Hepatic stellate cell (primary cell): Measurements from ENCODE around the gene MFSD12.

ENCODE experiments used
- DNase-seq: peaks from one replicate; pipeline ENCODE4 v3.0.0; 2011; ENCODE audit warnings: low spot score

The MFSD12 gene

GRCh38 chr19:3557461-3558248 lies at the start of gene MFSD12:
Gene MFSD12, minus strand, starts transcription at chr19:3557586. Its CDS starts 183 bp downstream, at chr19:3557403.
- peak; percentile 100 for DNase-seq

GRCh38 chr19:3606690-3607289 lies 49.4 kb upstream of the MFSD12 start, which contains the start of gene TBXA2R:
Gene TBXA2R, minus strand, starts transcription at chr19:3606875. Its CDS starts 6,241 bp downstream, at chr19:3600634.
- peak; percentile 90 for DNase-seq

- no peak for DNase-seq
Measured at GRCh38 chr19:3606174-3606689, 48.8 kb upstream of the MFSD12 start.

GRCh38 chr19:3605770-3606169 lies 48.4 kb upstream of the MFSD12 start:
- DNase-seq: no peak

GRCh38 chr19:3605361-3605760 lies 48.0 kb upstream of the MFSD12 start:
- no peak for DNase-seq

- no peak for DNase-seq
Measured at GRCh38 chr19:3604987-3605343, 47.6 kb upstream of the MFSD12 start.

- no peak for DNase-seq
Measured at GRCh38 chr19:3604227-3604986, 47.0 kb upstream of the MFSD12 start.

- peak; percentile 93 for DNase-seq
Measured at GRCh38 chr19:3603121-3603811, 45.9 kb upstream of the MFSD12 start.

- DNase-seq: no peak
Measured at GRCh38 chr19:3601021-3601420, 43.6 kb upstream of the MFSD12 start.

GRCh38 chr19:3599776-3600187 lies 42.4 kb upstream of the MFSD12 start:
- DNase-seq: no peak

GRCh38 chr19:3595521-3596061 lies 38.2 kb upstream of the MFSD12 start:
- no peak for DNase-seq

GRCh38 chr19:3593156-3593555 lies 35.8 kb upstream of the MFSD12 start:
- no peak for DNase-seq

- DNase-seq: no peak
Measured at GRCh38 chr19:3591876-3592613, 34.7 kb upstream of the MFSD12 start.

GRCh38 chr19:3590991-3591659 lies 33.7 kb upstream of the MFSD12 start:
- DNase-seq: no peak

- no peak for DNase-seq
Measured at GRCh38 chr19:3589949-3590348, 32.6 kb upstream of the MFSD12 start.

GRCh38 chr19:3589439-3589838 lies 32.1 kb upstream of the MFSD12 start:
- no peak for DNase-seq

GRCh38 chr19:3586707-3587346 lies 29.4 kb upstream of the MFSD12 start:
- no peak for DNase-seq

GRCh38 chr19:3586127-3586626 lies 28.8 kb upstream of the MFSD12 start:
- no peak for DNase-seq

GRCh38 chr19:3585301-3586126 lies 28.1 kb upstream of the MFSD12 start, which contains the start of gene GIPC3:
Gene GIPC3, plus strand, starts transcription at chr19:3585478. Its CDS starts 120 bp downstream, at chr19:3585598.
- DNase-seq: no peak
